ENCODE results near the gene SUMO4.

SUMO4 gene

DNA sequence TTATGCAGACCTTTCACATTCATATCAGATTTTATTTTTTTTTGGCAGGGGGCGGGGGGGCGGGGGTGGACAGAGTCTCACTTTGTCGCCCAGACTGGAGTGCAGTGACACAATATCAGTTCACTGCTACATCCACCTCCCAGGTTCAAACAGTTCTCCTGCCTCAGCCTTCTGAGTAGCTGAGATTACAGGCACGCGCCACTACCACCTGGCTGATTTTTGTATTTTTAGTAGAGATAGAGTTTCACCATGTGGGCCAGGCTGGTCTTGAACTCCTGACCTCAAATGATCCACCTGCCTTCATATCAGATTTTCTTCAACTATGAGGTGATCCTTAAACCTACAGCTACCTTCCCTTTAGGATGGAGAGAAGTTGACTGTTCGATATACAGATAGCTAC lies 8.0 kb upstream of the SUMO4 start:
- no peak for DNase-seq

DNA sequence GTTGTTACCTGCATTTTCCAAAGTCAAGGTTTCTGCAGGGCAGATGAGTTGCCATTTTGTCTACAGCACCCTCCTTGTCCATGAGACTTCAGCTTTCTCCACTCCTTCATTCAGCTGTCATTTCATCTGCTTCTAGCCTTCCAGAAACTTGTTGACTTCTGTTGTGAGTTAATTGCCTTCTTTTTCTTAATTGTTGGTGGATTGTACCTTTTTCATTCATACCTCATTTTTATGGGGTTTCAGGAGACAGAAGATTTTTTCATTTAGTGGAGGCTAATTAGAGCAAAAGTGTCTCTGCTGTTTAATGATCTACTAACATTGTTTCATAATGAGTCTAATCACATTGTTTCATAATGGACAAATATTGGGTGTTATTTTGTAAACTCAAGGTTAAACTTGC lies 7.5 kb upstream of the SUMO4 start:
- no peak for DNase-seq

DNA sequence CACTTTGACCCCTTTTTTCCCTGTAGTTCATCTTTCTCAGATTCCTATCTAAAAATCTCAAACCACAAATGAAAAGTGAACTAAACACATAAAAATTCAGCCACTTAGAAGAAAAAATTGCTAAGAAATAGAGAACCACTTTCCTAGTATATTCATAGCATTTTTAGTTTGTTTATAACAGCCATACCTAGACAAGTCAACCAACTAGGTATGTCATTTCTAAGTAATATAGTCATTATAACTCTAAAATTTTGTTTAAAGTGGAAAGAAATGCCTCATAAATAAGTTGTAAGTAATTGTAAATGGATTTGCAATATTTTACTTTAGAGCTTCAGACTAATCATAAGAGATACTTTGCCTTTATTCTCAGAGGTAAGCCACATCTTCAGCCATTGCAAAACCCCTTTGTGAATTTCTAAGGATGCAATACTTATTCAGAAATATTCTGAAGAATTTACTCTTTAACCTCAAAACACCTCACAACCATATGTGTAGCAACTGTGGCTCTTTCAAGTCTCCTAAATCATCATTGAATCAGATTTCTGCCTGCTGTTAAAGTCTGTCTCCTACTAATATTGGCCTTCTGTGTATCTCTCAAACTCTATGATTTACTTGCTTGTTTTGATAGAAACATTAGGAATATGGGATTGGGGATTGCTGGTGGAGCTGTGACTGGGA lies 6.9 kb upstream of the SUMO4 start:
- DNase-seq = no peak

DNA sequence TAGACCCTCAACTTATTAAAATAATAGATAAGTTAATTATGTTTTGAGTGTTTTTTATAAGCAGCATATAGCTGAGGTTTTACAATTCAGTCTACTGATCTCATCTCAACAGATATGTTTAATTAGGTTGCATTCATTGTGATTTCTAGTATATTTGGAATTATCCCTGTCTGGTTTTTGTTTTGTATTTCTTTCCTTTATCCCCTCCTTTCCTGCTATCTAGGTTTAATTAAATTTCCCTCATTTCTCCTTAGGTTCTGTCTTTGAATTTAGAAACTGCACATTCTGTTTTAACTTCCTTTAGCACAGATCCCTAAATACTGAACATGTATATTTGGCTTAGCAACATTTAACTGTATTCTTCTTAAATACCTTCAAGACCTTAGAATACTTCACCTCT lies 4.9 kb upstream of the SUMO4 start:
- DNase-seq = no peak

DNA sequence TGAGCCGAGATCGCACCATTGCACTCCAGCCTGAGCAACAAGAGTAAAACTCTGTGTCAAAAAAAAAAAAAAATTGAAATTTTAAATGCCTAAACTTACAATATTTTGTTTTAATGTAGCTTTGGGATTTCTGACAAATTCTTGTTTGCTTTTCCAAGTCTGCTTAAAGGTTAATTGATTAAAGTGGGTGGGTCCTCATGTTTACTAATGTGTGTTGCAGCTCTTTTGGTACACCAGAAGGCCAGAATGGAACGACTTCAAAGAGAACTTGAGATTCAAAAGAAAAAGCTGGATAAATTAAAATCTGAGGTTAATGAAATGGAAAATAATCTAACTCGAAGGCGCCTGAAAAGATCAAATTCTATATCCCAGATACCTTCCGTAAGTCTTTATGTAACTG lies 2.7 kb upstream of the SUMO4 start:
- DNase-seq = no peak

DNA sequence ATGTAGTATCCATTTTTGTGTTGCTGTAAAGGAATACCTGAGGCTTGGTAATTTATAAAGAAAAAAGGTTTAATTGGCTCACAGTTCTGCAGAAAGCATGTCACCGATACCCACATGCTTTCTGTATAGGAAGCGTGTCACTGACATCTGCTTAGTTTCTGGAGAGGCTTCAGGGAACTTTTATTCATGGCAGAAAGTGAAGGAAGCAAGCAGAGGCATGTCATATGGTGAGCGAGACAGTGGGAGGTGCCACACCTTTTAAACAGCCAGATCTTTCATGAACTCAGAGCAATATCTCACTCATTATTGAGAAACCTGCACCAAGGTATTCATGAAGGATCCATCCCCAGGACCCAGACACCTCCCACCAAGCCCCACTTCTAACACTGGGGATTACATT lies 3.5 kb downstream of the SUMO4 start:
- DNase-seq = no peak

DNA sequence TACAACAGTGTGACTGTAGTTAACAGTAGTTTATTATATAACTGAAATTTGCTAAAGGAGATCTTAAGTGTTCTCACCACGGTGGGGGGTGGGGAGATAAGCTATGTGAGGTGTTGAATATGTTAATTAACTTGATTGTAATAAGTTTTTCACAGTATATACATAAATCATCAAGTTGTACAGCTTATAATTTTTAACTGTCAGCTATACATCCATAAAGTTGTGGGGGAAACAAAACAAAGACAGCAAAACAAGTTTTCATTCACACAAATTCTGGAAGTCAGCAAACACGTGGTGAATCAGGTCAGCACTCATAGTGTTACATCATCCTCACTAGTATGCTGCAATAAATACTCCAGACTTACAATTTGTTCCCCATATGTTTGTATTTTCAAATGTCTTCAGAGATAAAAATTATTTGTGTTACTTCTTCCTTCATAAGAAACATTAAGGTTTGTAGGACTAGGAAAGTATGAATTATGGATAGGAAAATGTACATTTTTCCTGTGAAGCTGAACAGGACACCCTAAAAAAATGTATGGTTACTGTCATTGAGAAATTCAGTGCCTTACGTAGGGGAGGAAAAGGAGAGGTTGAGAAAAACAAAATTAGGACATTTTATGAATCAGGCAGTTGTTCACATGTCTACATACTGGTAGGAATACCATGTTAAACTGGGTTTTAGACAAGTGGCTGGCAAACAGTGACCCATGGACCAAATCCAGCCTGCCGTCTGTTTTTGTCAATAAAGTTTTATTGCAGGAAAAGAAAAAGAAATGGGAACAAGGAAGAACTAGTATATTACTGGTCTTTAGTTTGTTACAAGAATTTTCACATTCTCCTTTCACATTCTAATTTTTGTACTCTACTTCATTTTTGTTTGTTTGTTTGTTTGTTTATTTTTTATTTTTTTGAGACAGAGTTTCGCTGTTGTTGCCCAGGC lies 6.0 kb downstream of the SUMO4 start:
- DNase-seq = no peak

DNA sequence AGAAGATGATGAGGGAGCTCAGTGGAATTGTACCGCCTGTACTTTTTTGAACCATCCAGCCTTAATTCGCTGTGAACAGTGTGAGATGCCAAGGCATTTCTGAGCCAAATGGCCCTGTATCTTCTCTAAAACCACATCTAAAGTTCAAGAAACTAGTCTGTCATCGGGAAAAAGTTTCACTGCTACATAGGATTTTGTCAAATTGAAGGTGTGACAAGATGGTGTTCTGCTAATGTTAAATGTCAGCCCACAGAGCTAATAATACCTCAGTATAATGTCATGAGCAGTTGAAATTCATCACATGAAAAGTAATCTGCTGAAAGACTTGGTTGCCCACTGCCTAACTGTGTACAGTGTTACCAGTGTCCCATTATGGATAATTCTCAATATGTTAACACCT lies 9.6 kb downstream of the SUMO4 start:
- no peak for DNase-seq

DNA sequence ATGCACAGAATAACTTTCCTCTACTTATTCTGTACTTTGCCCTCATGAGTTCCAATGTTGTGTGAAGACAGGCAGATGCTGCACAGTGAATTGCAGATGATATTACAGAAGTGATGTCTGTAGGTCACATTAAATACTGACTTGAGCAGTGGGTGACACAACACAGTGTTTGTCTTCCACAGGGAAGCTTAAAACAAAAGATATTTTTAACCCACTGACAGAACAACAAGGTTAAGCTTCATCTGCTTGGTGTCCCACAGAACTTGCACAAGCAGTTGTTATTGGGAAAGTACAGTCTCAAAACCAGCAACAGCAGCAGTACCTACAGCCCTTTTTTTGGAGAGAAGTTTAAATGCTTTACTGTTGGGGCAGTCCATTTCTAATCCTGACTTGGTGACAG lies 10.5 kb downstream of the SUMO4 start:
- no peak for DNase-seq

DNA sequence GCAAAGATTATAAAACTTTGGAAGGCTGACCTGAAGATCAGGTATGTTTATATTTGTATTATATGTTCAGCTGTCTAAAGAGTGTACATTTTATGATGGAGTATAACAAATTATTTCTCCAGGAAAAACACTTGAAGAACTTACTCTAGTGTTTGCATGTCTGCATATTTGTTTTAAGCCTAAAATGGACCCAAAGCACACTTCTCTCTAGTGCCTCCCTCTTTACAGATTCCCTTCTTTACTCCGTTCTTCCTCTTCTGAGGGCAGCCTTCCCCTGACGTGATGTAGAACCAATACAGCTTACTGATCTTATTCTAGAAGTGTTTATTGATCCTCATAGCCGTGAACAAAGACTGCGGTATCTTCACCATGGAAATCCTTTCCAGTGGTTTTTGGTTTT lies 13.9 kb downstream of the SUMO4 start:
- no peak for DNase-seq

DNA sequence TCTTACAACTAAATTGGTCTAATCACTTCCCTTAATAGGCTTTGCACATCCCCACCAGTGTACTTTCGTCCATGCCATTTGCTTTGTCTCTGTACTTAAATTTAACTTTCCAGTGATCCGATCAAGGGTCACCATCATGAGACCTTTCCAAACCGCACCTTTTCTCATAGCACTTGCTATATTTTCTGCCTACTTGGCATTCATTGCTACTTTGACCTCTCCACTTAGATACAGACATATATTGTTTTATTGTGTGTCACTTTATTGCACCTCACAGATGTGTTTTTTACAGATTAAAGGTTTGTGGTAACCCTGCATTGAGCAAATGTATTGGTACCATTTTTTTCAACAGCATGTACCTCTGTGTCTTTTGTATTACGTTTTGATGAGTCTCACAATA lies 14.8 kb downstream of the SUMO4 start:
- no peak for DNase-seq

DNA sequence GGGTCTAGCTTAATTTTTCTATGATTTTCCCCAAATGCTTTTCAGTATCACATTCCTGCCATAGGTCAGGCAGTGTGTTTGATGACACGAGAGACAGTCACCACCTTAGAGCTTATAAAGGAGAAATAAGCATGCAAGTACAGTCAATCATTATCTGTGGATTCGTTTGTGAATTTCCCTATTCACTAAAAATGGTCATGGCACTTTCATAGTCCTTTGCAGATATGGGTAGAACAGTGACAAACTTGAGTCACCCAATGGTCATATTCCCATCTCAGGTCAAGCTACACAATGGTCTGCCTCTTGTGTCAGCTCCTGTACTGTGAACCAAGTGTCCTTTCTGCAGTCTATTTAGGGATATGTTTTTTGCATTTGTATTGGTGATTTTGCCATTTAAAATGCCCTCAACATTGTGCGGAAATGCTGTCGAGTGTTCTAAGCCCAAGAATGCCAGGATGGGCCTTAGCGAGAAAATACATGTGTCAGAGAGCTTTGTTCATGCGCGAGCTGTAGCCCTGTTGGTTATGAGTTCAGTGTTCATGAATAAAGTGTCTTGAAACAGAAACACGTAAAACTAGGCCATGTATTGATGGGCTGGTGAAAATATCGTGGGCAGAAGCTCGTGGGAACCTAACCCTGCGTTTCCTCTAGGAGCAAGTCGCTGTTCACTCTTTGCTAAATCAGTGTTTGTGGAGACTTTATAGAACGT lies 19.8 kb downstream of the SUMO4 start:
- DNase-seq = no peak

DNA sequence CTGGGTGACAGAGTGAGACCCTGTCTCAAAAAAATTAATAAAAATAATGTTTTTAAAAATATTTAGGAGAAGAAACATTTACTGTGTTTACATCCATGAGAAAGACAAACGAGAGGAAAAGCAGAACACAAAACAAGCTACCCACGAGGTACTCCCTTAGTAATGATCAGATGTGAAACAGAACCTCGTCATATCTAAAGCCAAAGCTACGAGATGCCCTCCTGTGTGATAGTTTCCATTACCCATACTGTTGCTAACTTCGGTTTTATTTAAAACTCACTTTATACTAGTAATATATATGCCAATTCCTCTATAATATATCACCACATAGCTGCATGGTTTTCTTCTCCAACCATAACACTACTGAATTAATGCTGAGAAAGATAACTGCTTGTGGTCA lies 21.1 kb downstream of the SUMO4 start:
- no peak for DNase-seq

DNA sequence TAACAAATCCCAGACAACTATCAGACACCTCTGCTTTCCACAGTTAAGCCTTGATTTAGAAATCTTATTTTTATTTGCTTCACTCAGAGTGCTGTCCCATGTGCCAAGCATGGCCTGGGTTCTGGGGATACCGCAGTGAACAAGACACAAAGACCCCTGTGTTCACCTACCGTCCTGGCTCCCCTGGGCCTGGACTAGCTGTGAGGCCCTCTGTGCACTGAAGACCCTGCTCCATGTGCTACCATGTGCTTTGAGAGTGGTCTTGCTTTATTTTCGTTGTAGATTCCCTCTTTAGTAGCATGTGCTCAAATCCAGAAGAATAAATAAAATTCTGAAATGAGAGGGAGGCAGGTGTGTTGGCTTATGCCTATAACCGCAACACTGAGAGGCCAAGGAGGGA lies 22.5 kb downstream of the SUMO4 start:
- DNase-seq = no peak

DNA sequence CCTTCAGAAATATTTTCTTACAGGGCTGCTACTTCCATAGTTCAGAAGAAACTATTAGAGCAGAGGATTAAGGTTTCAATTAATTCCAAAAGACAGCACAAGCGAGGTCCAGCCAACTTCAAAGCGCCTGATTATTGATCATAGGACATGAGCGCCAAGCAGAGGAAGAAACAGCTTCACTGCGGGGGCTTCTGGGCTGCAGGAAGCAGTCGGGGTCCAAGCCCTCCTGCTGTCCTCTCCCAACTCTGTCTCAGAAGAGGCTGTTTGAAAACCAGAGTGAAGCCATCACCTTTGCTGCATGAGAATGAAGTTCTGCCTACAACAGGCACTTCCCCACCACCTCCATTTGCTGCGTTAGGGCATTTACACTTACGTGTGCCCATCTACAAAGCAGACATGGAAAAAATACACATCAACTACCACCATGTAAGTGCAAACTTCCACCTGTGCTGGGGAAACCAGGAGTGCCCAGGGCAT lies 23.9 kb downstream of the SUMO4 start:
- no peak for DNase-seq

DNA sequence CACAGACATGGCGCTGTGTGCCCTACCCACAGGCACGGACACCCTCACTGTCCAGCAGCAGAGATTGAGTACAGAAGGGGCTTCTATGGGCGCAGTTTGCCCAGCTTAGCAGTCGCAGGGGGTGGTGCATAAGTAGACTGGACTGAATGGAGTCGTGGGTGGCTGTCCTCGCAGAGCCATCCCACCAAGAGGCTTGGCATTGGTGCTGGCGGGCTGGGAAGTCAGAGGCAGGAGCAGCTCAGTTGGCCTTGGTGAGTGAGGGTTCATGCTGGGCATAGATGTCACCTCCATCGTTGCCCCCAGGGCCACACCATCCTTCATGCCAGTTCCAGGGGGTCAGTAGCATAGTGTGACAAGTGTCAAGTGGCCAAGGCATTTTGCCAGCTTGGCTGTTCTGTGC lies 25.2 kb downstream of the SUMO4 start:
- DNase-seq = no peak

DNA sequence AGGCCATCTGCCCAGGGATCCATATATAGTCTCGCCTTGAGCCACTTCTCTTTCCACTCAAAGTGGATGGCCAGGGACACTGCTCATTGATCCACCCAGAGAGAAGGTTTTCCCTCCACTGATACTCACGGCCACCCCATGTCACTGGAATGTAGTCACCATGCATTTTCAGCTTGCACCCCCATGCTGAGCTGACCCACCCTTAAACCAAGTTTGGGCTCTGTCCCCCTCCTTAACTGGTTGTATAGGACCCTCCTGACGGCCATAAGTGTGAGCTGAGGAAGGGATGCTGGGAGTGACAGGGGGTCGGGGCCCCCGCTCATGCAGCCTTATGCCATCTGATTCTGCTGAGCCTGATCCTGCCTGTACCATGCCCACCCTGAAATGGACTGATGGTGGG lies 25.7 kb downstream of the SUMO4 start:
- no peak for DNase-seq

DNA sequence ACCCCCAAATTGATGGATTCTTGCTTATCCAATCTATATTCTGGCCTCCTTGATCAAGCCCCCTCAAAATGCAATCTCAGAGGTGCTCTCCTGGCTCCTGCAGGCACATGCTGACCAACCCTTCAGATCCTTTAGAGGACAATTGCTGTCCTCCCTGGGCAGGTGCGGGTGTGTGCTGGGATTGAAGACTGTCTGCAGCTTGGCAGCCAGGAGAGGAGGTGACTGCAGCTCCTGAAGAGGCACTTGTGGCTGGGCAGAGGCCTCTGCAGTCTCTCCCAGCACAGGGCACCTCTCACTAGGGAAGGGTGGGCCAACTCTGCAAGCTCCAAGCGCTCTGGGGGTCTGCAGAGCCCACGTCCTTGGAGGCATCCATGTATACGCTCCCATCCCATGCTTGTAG lies 28.5 kb downstream of the SUMO4 start:
- DNase-seq = no peak

DNA sequence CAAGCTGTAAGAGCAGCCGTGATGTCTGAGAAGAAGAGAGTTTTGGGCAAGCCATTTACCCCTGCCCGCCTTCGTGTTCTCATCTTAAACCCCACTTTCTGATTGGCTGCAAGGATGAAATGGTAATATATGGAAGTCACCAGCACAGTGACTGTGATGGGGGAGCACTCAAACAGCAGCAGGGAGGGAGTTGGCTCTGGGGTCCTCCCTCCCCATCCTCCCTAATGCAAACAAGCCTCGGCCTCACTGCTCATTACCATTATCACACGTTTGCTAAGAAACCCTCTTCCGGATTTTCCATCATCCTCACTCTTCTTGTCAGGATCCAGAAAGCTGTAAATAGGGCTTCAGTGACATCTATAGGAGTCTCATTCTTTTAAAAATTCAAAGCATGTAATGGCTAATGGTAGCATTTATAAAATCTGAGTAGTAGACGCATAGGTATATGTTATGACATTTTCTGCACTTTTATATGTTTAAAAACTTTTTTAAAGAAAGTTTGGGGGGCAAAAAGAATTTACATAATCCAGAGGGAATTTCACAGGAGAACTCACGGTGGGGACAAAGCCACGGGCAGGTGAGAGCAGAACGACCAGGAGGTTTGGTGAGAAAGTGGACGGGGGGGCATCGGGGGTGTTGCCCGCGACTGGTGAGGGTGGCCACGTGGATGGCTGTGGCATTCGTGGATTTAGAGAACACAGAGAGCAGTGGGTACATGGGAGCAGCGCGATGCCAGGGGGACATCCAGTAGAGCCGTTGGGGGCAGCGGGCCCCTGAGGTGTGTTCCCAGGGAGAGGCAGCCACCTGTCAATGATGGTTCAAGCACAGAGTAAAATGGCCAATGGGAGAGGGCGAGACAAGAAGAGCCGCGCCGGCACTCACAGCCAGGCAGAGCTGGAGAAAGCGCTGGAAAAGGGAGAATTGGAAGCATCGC lies 29.6 kb downstream of the SUMO4 start:
- DNase-seq = no peak

DNA sequence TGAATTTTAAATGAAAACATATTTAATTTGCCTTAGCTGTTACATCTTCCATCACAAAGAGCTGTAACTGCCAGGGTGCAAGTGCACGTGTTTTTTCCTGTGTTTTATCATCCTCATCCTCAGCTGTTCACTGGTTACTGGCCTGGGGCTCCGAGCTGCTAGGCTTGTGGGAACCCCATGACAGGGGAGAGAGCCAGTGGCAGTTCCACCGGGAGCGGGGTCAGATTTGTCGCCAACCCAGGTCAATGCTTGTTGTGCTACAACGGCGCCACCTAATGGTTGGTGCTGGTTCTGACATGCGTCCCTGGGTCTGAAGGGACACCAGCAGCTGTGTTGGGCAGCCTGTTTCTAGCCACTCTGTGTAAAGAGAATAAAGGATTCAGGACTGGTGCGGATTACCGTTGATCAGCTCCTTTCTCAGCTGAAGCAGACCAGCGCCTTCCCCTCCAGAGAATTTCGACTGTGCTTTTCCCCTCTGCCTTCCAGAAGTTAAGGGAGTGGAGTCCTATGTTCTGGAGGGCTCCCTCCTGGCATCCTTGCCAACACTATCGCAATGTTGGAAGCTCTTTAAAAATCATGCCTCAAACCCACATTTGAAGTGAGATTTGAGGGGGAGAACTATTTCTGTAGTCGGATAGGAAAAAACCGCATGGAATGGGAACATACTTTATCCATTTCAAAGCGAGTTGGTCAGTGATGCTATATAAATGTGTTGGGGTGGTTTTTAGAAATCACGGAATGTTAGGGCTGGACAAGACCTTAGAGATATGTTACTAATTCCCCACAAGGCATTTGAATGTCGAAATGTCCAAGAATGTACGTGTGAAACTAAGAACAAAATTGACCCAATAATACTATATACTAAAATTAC lies 32.1 kb downstream of the SUMO4 start:
- DNase-seq = peak; percentile 65 to 95 (median 80)

DNA sequence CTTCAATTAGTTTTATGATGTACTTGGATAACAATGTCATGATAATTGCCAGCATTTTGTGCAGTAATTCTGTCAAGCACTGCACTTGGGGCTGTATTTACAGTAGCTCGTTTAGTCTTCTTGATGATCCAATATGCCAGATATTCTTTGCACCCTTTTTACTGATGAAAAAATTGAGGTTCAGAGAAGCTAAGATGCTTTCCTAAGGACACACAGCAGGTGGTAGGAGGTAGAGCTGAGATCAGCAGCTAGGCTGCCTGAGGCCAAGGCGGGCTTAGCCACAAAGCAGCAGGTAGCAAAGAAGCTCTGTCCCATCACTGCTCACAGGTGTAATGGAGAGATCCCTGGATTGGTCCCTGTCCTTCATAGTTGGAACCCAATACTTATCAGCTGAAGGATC lies 33.3 kb downstream of the SUMO4 start:
- DNase-seq = no peak

DNA sequence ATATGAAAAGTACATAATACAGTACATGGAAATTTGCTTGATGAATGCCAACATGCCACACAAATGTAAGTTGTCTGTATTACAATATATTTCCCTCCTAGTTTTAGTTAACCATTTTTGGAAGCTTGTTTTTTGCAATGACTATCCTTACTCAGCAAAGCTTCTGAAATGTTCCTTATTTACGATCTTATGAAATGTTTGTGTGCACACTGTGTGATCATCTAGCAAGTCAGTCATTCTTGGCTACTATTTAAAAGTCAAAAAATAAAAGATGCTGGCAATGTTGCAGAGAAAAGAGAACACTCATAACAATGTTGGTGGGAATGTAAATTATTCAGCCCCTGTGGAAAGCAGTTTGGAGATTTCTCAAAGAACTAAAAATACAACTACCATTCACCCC lies 33.8 kb downstream of the SUMO4 start:
- no peak for DNase-seq
